ENCODE results near the gene ATP1B3. TPM values are rescaled to one million over a fixed set of nuclear protein-coding genes. Genes with fewer than 3 reads are reported as not detected.

ATP1B3 gene
- total and polyA plus RNA-seq, 2 of the 13 experiments (the other 11 are each of a cell fraction or from before 2014, with no cell fraction given) = 84.3 to 93.6 TPM

- no peak for TF ChIP-seq TGIF2 (CRISPR knock-in tag; IDR thresholded peaks at IDR 0.05)
- TF ChIP-seq ZNF232 (CRISPR knock-in tag; IDR thresholded peaks at IDR 0.05; ENCODE audit: borderline replicate concordance) = no peak
- TF ChIP-seq CREB1 (IDR thresholded peaks at IDR 0.05) = no peak
- no peak for TF ChIP-seq CREB1 (CRISPR knock-in tag; IDR thresholded peaks at IDR 0.05)
- no peak for TF ChIP-seq ZNF644 (CRISPR knock-in tag; IDR thresholded peaks at IDR 0.05; ENCODE audit: low read depth)
- TF ChIP-seq MLX (CRISPR knock-in tag; IDR thresholded peaks at IDR 0.05) = no peak
- no peak for TF ChIP-seq HDAC1 (CRISPR knock-in tag; IDR thresholded peaks at IDR 0.05)
- TF ChIP-seq ZSCAN29 (CRISPR knock-in tag; conservative IDR thresholded peaks at IDR 0.05) = no peak
- TF ChIP-seq SKI (IDR thresholded peaks at IDR 0.05; ENCODE audit: partially characterized antibody) = no peak
- TF ChIP-seq U2AF1 (optimal IDR thresholded peaks at IDR 0.05; ENCODE audit: low read depth, low read length) = no peak
- TF ChIP-seq CCAR2 (optimal IDR thresholded peaks at IDR 0.05; ENCODE audit: low read depth, low read length) = no peak
- TF ChIP-seq GLMP (CRISPR knock-in tag; IDR thresholded peaks at IDR 0.05; ENCODE audit: borderline replicate concordance) = no peak
- no peak for TF ChIP-seq BHLHE40 (IDR thresholded peaks at IDR 0.05; ENCODE audit: low read length)
- TF ChIP-seq PHF21A (CRISPR knock-in tag; IDR thresholded peaks at IDR 0.05) = no peak
- no peak for TF ChIP-seq ZNF75D (CRISPR knock-in tag; IDR thresholded peaks at IDR 0.05; ENCODE audit: borderline replicate concordance)
- no peak for TF ChIP-seq RNF2 (conservative IDR thresholded peaks at IDR 0.05; ENCODE audit: low read depth)
- TF ChIP-seq ZNF614 (CRISPR knock-in tag; IDR thresholded peaks at IDR 0.05; ENCODE audit: borderline replicate concordance) = no peak
- no peak for TF ChIP-seq BCL6 (CRISPR knock-in tag; IDR thresholded peaks at IDR 0.05)
- TF ChIP-seq RXRB (CRISPR knock-in tag; IDR thresholded peaks at IDR 0.05; ENCODE audit: borderline replicate concordance) = no peak
- TF ChIP-seq GTF3A (CRISPR knock-in tag; conservative IDR thresholded peaks at IDR 0.05) = no peak
- no peak for TF ChIP-seq ARID4A (CRISPR knock-in tag; IDR thresholded peaks at IDR 0.05; ENCODE audit: borderline replicate concordance)
- H3K4me3 ChIP-seq (replicated peaks in 1 of 3; ENCODE audit: insufficient read depth in 1 of 3, low read depth in 2 of 3, low read length in 3 of 3) = no peak overlapping the region
- no peaks in the 10 kb centered on the region for H3K79me2 ChIP-seq (ENCODE audit: insufficient read depth, low read length)
- in situ Hi-C loops (cut with HindIII; ENCODE audit: extremely low pct_ligation_motif_present, low pct_unique_long_range_greater_than_20kb) = no loop called here
- DNase-seq (ENCODE audit: low spot score) (no peak), FAIRE-seq (no peak), ATAC-seq (no peak)
- H3K27ac ChIP-seq (ENCODE audit: extremely low read length, insufficient read depth, low read length) = no peak overlapping the region
- H4K20me1 ChIP-seq (ENCODE audit: insufficient read depth, low read length) = no peaks in the 10 kb centered on the region
- ChIA-PET CTCF (ENCODE audit: low intra/inter-chr PET ratio, low total read pairs) (no interaction called here), POLR2A (no interaction called here)
- H2AFZ ChIP-seq (ENCODE audit: low read length) = no peak overlapping the region
- BruUV-seq (replicated peaks) = no TSS peak
- intact Hi-C loops (cut with micrococcal nuclease; ENCODE audit: unreplicated experiment) = no loop called here
- H3K27me3 ChIP-seq (ENCODE audit: control insufficient read depth in 1 of 2, insufficient read depth in 2 of 2, low read length in 2 of 2) = no peaks in the 10 kb centered on the region
- no peaks in the 10 kb centered on the region for H3K9me3 ChIP-seq (ENCODE audit: low read length)
- H3K36me3 ChIP-seq (replicated peaks in 1 of 2; ENCODE audit: control insufficient read depth in 1 of 2, insufficient read depth in 2 of 2, low read length in 2 of 2) = no peaks in the 10 kb centered on the region
- no peak overlapping the region for H3K4me2 ChIP-seq (ENCODE audit: low read depth, low read length)
- 89% methylated on average over 1 of the region's 1 CpG for WGBS (ENCODE audit: low lambda C conversion rate)
- no peak overlapping the region for H3K9ac ChIP-seq (ENCODE audit: insufficient read depth, low read depth, low read length)
- peaks cover 8% of the 10 kb centered on the region for H3K4me1 ChIP-seq (ENCODE audit: insufficient read depth, low read length)
Observed at GRCh38 chr3:141971571-141971970, 95.1 kb downstream of the ATP1B3 start.

Measured in HepG2 (cell line).